PFSK-1 (cell line): ENCODE results near the gene IL2. TPM values are rescaled to one million over a fixed set of nuclear protein-coding genes. Genes with fewer than 3 reads are reported as not detected.

ENCODE experiments used
- FOXP2 ChIP-seq: optimal IDR thresholded peaks from 2 replicates; pipeline ENCODE3; 2011; ENCODE audit warnings: borderline replicate concordance, control low read depth, inconsistent platforms; ENCODE audit not compliant: insufficient read depth; ENCODE audit errors: extremely low read length, extremely low read depth
- POLR2AphosphoS5 ChIP-seq: IDR thresholded peaks from 2 replicates; pipeline ENCODE4 v1.6.1; 2012; ENCODE audit warnings: low read depth, mild to moderate bottlenecking, control low read depth, low read length, moderate library complexity
- REST ChIP-seq, 2 experiments: IDR thresholded peaks; 2 replicates each; pipeline versions ENCODE4 v1.6.1 to v1.8.0; 2011 to 2012; ENCODE audit warnings: low read depth in 2 of 2, low read length in 2 of 2, control low read depth in 1 of 2, inconsistent platforms in 1 of 2, mild to moderate bottlenecking in 1 of 2, moderate library complexity in 1 of 2; ENCODE audit not compliant: insufficient read depth in 1 of 2
- SIN3A ChIP-seq: IDR thresholded peaks from 2 replicates; pipeline ENCODE4 v1.6.1; 2012; ENCODE audit warnings: mild to moderate bottlenecking, low read length, moderate library complexity, borderline replicate concordance; ENCODE audit not compliant: insufficient read depth
- TAF1 ChIP-seq: IDR thresholded peaks from 2 replicates; pipeline ENCODE4 v1.6.1; 2012; ENCODE audit warnings: low read length, control low read depth, borderline replicate concordance; ENCODE audit not compliant: insufficient read depth
- polyA plus RNA-seq: library from polyadenylated mRNA; unstranded; fragments of >200 nt; gene quantifications from one replicate; pipeline ENCODE4 v1.2.1, GENCODE V29; 2012; ENCODE audit warnings: low read depth, missing spikeins; ENCODE audit not compliant: insufficient read length

Gene IL2
- polyA plus RNA-seq = not detected

GRCh38 chr4:122456231-122457116 is at the start of gene IL2:
IL2 (minus strand) TSS chr4:122456725; CDS start chr4:122456440, 285 bp downstream.
- TF ChIP-seq REST (IDR thresholded peaks at IDR 0.05; ENCODE audit: insufficient read depth in 1 of 2, low read depth in 2 of 2, low read length in 2 of 2) (no peak), TAF1 (no peak), POLR2AphosphoS5 (no peak), SIN3A (no peak), FOXP2 (no peak)

DNA sequence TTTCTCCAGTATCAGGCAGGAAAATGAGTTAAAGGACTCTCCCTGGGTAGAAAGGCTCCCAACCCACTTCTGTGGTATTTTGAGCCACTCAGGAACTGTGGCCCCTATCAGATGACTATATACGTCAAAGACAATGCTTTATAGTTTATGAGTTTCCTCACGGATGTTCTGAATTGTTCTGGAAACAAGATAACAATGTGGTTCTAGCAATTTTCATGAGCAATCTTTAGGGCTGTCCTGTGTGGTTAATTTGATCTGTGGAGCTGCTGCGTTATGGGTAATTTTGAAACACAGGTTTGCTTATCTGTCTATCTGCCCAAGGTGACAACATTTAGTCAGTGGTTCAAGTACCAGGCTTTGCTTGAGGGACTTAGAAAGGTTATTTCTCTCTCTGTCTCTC is 46.7 kb upstream of the IL2 start:
- no peak for TF ChIP-seq REST (IDR thresholded peaks at IDR 0.05; ENCODE audit: insufficient read depth in 1 of 2, low read depth in 2 of 2, low read length in 2 of 2)
- no peak for TF ChIP-seq SIN3A
- no peak for TF ChIP-seq TAF1
- no peak for TF ChIP-seq POLR2AphosphoS5
- no peak for TF ChIP-seq FOXP2

GRCh38 chr4:122500852-122501501 is 44.5 kb upstream of the IL2 start:
- TF ChIP-seq TAF1 = no peak
- TF ChIP-seq FOXP2 = no peak
- TF ChIP-seq SIN3A = no peak
- TF ChIP-seq REST (IDR thresholded peaks at IDR 0.05; ENCODE audit: insufficient read depth in 1 of 2, low read depth in 2 of 2, low read length in 2 of 2) = no peak
- no peak for TF ChIP-seq POLR2AphosphoS5

- no peak for TF ChIP-seq FOXP2
- TF ChIP-seq POLR2AphosphoS5 = no peak
- TF ChIP-seq REST (IDR thresholded peaks at IDR 0.05; ENCODE audit: insufficient read depth in 1 of 2, low read depth in 2 of 2, low read length in 2 of 2) = no peak
- no peak for TF ChIP-seq TAF1
- no peak for TF ChIP-seq SIN3A
Observed at GRCh38 chr4:122489061-122489460, 32.5 kb upstream of the IL2 start.
